CD4-positive, alpha-beta T cell (primary cell): ENCODE results near the gene HASPIN. TPM values are rescaled to one million over a fixed set of nuclear protein-coding genes. Genes with fewer than 3 reads are reported as not detected.

Source experiments
- ATAC-seq: fragments of 200-7000 bp; cut with Tn5 transposase; one replicate; pipeline ENCODE4 v1.10.0; 2022; ENCODE audit warnings: mild to moderate bottlenecking; ENCODE audit not compliant: poor library complexity
- CTCF ChIA-PET: fragments of 350-600 bp; sonication (Branson Sonifier 250); formaldehyde crosslinking; loops from one replicate; lab custom pipeline; 2021; ENCODE audit warnings: antibody characterized with exemption, inconsistent platforms; lab: Charles Lee
- POLR2A ChIA-PET: fragments of 350-600 bp; sonication (Branson Sonifier 250); formaldehyde crosslinking; loops from one replicate; lab custom pipeline; 2021; ENCODE audit warnings: antibody characterized with exemption, inconsistent platforms; lab: Charles Lee
- DNase-seq, 14 experiments: peaks; one replicate each; pipeline ENCODE4 v3.0.0-alpha.2; 2013 to 2020; ENCODE audit warnings: mixed read lengths in 2 of 14
- H3K27ac ChIP-seq, 2 donors: one replicate each; pipeline versions ENCODE4 v1.5.1 to v1.7.0; 2013; ENCODE audit warnings: low read length in 2 of 2, low read depth in 1 of 2, mild to moderate bottlenecking in 1 of 2
- H3K27me3 ChIP-seq, 2 experiments: 1 replicate in 1 of 2; 2 replicates in 1 of 2; pipeline versions ENCODE4 v1.6.1 to v1.7.0; 2013; ENCODE audit warnings: low read length in 2 of 2, control low read depth in 1 of 2, mild to moderate bottlenecking in 1 of 2, moderate library complexity in 1 of 2; ENCODE audit not compliant: insufficient read depth in 2 of 2, control insufficient read depth in 1 of 2
- H3K36me3 ChIP-seq: one replicate; pipeline ENCODE4 v1.6.1; 2013; ENCODE audit warnings: low read length, control low read depth; ENCODE audit not compliant: insufficient read depth
- H3K4me1 ChIP-seq: one replicate; pipeline ENCODE4 v1.6.1; 2013; ENCODE audit warnings: low read length, control low read depth; ENCODE audit not compliant: insufficient read depth
- H3K4me3 ChIP-seq: one replicate; pipeline ENCODE4 v1.5.1; 2013; ENCODE audit warnings: mild to moderate bottlenecking, low read length, moderate library complexity
- H3K9me3 ChIP-seq, 2 experiments: 1 replicate in 1 of 2; 2 replicates in 1 of 2; pipeline versions ENCODE4 v1.6.1 to v1.7.0; 2013; ENCODE audit warnings: low read length in 2 of 2, mild to moderate bottlenecking in 2 of 2, control low read depth in 1 of 2, moderate library complexity in 1 of 2; ENCODE audit not compliant: control insufficient read depth in 1 of 2, insufficient read depth in 1 of 2
- H3K27ac Mint-ChIP-seq: one replicate; pipeline ENCODE4 v1.8.0; 2020; ENCODE audit warnings: mixed read lengths
- H3K27me3 Mint-ChIP-seq: one replicate; pipeline ENCODE4 v1.8.0; 2021; ENCODE audit warnings: mixed read lengths
- H3K36me3 Mint-ChIP-seq: one replicate; pipeline ENCODE4 v1.8.0; 2021; ENCODE audit warnings: low read depth, mixed read lengths
- H3K4me1 Mint-ChIP-seq: one replicate; pipeline ENCODE4 v1.8.0; 2021; ENCODE audit warnings: low read depth, mixed read lengths
- H3K4me3 Mint-ChIP-seq: one replicate; pipeline ENCODE4 v1.8.0; 2020; ENCODE audit warnings: mild to moderate bottlenecking, mixed read lengths
- H3K9me3 Mint-ChIP-seq: one replicate; pipeline ENCODE4 v1.8.0; 2020; ENCODE audit warnings: mixed read lengths
- intact Hi-C, 2 experiments: fragments of 100-400 bp; cut with DNase I in 1 of 2; cut with micrococcal nuclease in 1 of 2; formaldehyde crosslinking; loops; one replicate each; pipeline versions ENCODE4 v1.15.1 to v1.9.0; 2023 to 2025; cut with DNase I, micrococcal nuclease
- total RNA-seq, 174 experiments: library from RNA in 2 of 174; stranded (reverse) in 2 of 174; gene quantifications; one replicate each; pipeline ENCODE4 v1.2.3 and lab custom pipeline; 2021 to 2026
- TF ChIP-seq, protein P1 (sequence below): fragments of 200-600 bp; IDR thresholded peaks from one replicate; pipeline ENCODE4 v1.8.0; 2022; ENCODE audit warnings: antibody characterized with exemption, mild to moderate bottlenecking

Gene HASPIN
- total RNA-seq, 2 experiments from 2014 or later, result 0.22 to 0.25 TPM

DNA sequence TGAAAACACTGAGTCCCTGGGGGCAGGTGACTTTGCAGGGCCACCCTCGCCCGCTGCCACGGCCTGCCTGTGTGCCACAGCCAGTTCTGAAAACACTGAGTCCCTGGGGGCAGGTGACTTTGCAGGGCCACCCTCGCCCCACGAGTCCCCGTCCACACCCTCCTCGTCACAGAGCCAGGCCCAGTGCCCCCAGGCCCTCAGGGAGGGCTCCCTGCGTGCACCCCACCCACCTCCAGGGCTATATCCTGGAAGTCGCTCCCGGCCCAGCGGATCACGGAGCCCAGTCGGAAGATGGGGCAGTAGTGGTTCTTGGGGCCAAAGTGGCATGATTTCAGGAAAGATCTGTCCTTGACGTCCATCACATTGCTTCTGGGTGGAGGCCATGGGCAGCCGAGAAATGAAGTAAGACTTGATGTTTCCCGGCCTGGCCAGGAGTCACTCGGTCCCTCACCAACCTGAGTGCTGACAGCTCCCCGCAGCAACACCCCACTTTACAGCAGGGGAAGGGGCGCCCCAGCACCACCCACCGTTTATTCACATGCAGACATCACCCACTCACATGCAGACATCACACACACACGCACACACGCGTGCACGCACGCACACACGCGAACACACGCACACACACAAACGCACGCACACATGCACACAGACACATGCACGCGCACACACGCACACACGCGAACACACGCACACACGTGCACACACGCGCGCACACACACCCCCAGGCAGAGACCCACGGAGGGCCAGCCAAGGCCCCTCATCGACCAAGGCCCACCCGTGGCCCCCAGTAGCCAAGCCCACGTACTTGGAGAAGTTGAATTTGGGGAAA, 34.2 kb upstream of the HASPIN start:
- ChIA-PET POLR2A (no interaction called here), CTCF (no interaction called here)
- Mint-ChIP-seq H3K4me3 (no peak overlapping the region), H3K9me3 (no peaks in the 10 kb centered on the region), H3K36me3 (peaks cover 16% of the 10 kb centered on the region), H3K4me1 (peaks cover 14% of the 10 kb centered on the region), H3K27me3 (no peaks in the 10 kb centered on the region), H3K27ac (no peak overlapping the region)
- Histone ChIP-seq H3K27me3 (no peaks in the 10 kb centered on the region), H3K4me3 (no peak overlapping the region), H3K27ac (no peak overlapping the region), H3K4me1 (peaks cover 13% of the 10 kb centered on the region), H3K36me3 (peaks cover 16% of the 10 kb centered on the region), H3K9me3 (no peaks in the 10 kb centered on the region)
- ATAC-seq (no peak), DNase-seq (no peak)
- intact Hi-C loops, result no loop called here
- TF ChIP-seq, protein P1, sequence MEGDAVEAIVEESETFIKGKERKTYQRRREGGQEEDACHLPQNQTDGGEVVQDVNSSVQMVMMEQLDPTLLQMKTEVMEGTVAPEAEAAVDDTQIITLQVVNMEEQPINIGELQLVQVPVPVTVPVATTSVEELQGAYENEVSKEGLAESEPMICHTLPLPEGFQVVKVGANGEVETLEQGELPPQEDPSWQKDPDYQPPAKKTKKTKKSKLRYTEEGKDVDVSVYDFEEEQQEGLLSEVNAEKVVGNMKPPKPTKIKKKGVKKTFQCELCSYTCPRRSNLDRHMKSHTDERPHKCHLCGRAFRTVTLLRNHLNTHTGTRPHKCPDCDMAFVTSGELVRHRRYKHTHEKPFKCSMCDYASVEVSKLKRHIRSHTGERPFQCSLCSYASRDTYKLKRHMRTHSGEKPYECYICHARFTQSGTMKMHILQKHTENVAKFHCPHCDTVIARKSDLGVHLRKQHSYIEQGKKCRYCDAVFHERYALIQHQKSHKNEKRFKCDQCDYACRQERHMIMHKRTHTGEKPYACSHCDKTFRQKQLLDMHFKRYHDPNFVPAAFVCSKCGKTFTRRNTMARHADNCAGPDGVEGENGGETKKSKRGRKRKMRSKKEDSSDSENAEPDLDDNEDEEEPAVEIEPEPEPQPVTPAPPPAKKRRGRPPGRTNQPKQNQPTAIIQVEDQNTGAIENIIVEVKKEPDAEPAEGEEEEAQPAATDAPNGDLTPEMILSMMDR, result no peak

DNA sequence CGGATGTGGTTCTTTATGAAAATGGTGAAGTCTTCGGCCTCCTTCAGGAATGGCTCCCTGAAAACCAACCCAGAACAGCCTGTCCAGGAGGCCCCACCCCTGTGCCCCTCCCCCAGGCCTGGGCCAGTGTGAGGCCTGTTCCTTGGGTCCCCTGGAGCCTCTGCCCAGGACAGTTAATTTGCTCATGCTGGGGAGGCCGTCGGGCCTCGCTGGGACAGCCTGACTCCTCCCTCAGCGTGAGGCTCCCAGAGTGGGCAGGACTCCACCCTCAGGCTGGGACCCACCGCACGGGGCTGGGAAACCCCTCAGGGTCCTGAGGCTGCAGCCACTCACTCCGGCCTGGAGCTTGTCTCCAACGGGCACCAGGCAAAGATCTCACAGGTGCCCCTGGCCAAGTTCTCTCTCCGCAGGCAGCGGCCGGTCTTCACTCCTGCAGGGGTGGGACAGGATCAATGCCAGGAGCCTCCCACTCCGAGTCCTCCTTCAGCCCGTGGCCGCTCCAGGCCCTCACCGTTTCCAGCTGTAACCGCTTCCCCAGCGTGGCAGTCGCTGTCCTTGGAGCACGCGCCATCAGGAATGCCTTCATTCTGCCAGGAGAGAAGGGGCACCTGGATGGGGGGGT, 33.5 kb upstream of the HASPIN start:
- ChIA-PET CTCF (no interaction called here), POLR2A (no interaction called here)
- H3K27ac ChIP-seq, result no peak overlapping the region
- H3K27me3 Mint-ChIP-seq, result no peaks in the 10 kb centered on the region
- no peaks in the 10 kb centered on the region for H3K9me3 ChIP-seq
- no peaks in the 10 kb centered on the region for H3K9me3 Mint-ChIP-seq
- H3K4me3 Mint-ChIP-seq, result no peak overlapping the region
- TF ChIP-seq, protein P1, result no peak
- H3K27me3 ChIP-seq, result no peaks in the 10 kb centered on the region
- peaks cover 20% of the 10 kb centered on the region for H3K4me1 ChIP-seq
- no peak overlapping the region for H3K4me3 ChIP-seq
- H3K4me1 Mint-ChIP-seq, result peaks cover 18% of the 10 kb centered on the region
- no peak for DNase-seq
- peaks cover 13% of the 10 kb centered on the region for H3K36me3 ChIP-seq
- ATAC-seq, result no peak
- H3K36me3 Mint-ChIP-seq, result peaks cover 16% of the 10 kb centered on the region
- no peak overlapping the region for H3K27ac Mint-ChIP-seq
- intact Hi-C loops, result no loop called here

DNA sequence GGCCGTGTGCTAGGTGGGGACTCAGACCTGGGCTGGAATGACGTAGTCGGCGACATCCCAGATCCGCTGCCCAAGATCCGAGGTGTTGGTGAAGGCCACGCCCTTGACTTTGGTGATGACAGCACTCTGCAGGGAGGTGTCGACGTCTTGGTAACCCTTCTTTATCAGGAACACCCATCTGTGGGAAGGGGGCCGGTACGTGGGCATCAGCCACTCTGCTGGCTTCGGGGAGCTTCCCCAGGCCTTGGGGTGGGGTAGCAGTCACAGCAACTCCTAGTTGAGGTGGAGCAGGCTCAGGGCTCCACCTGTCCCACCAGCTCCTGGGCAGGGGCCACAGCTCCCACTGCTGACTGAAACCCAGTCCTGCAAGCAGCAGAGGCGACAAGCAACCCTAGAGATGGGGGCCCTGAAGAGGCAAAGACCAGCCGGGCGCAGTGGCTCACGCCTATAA, 32.1 kb upstream of the HASPIN start:
- peaks cover 16% of the 10 kb centered on the region for H3K36me3 Mint-ChIP-seq
- Histone ChIP-seq H3K9me3 (no peaks in the 10 kb centered on the region), H3K4me1 (peaks cover 28% of the 10 kb centered on the region), H3K4me3 (no peak overlapping the region), H3K27ac (no peak overlapping the region), H3K36me3 (peaks cover 12% of the 10 kb centered on the region), H3K27me3 (no peaks in the 10 kb centered on the region)
- H3K27ac Mint-ChIP-seq, result no peak overlapping the region
- intact Hi-C loops, result no loop called here
- H3K4me3 Mint-ChIP-seq, result no peak overlapping the region
- peaks cover 26% of the 10 kb centered on the region for H3K4me1 Mint-ChIP-seq
- H3K27me3 Mint-ChIP-seq, result no peaks in the 10 kb centered on the region
- no peaks in the 10 kb centered on the region for H3K9me3 Mint-ChIP-seq
- DNase-seq (no peak), ATAC-seq (no peak)
- ChIA-PET POLR2A (no interaction called here), CTCF (no interaction called here)
- TF ChIP-seq, protein P1, result no peak
